ENCODE measurements around the gene FMO3.

The FMO3 gene

DNA sequence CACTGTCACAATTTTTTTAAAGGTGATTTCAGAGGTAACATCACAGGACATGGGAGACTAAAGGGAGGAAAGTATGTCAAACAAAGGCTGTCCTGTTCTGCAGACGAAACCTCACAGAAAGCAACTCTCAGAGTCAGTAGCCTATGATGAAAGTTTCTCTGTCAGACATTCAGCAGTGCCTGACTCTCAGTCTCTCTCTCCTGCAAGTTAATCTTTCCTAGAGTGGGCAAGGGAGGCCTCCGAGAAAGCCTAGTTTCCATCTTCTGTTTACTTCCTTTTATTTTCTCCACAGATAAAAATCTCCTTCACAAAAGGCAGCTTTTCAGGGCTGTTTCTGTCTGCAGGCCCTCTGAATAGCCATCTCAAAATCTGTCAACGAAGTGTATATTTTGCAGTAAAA, 69.5 kb downstream of the FMO3 start:
- no peak overlapping the region for H3K9ac ChIP-seq (ENCODE audit: low read length)
- H3K4me3 ChIP-seq (ENCODE audit: insufficient read depth, low read length, poor library complexity, severe bottlenecking) = no peak overlapping the region
- H3K36me3 ChIP-seq (ENCODE audit: low read length) = no peaks in the 10 kb centered on the region
- no peaks in the 10 kb centered on the region for H3F3A ChIP-seq (ENCODE audit: insufficient read depth)
- no peak overlapping the region for H2AFZ ChIP-seq (ENCODE audit: low read depth, low read length, severe bottlenecking)
- H3K9me3 ChIP-seq (ENCODE audit: insufficient read depth, low read length) = no peaks in the 10 kb centered on the region
- no peaks in the 10 kb centered on the region for H3K27me3 ChIP-seq (ENCODE audit: low read length)
- no peak for TF ChIP-seq CTCF (IDR thresholded peaks at IDR 0.05; ENCODE audit: insufficient read depth, low read length, poor library complexity, severe bottlenecking)
- no peak for TF ChIP-seq EZH2phosphoT487 (conservative IDR thresholded peaks at IDR 0.05; ENCODE audit: low read length)
- H3K27ac ChIP-seq (ENCODE audit: low read depth, low read length) = no peak overlapping the region
- no peaks in the 10 kb centered on the region for H4K20me1 ChIP-seq (ENCODE audit: low read depth, low read length)
- H3K79me2 ChIP-seq (ENCODE audit: insufficient read depth, low read length) = no peaks in the 10 kb centered on the region
- no peaks in the 10 kb centered on the region for H3K9me2 ChIP-seq (replicated peaks; ENCODE audit: insufficient read depth, low read length)
- no peak overlapping the region for H3K4me2 ChIP-seq (ENCODE audit: low read depth, low read length, poor library complexity, severe bottlenecking)

GRCh38 chr1:171160639-171161354, 70.1 kb downstream of the FMO3 start:
- Histone ChIP-seq H3K9me2 (replicated peaks; ENCODE audit: insufficient read depth, low read length) (no peaks in the 10 kb centered on the region), H3K79me2 (ENCODE audit: insufficient read depth, low read length) (no peaks in the 10 kb centered on the region), H2AFZ (ENCODE audit: low read depth, low read length, severe bottlenecking) (no peak overlapping the region), H3K4me3 (ENCODE audit: insufficient read depth, low read length, poor library complexity, severe bottlenecking) (no peak overlapping the region), H3K27ac (ENCODE audit: low read depth, low read length) (no peak overlapping the region), H3K9me3 (ENCODE audit: insufficient read depth, low read length) (no peaks in the 10 kb centered on the region), H3K36me3 (ENCODE audit: low read length) (no peaks in the 10 kb centered on the region), H3K4me2 (ENCODE audit: low read depth, low read length, poor library complexity, severe bottlenecking) (no peak overlapping the region), H3K27me3 (ENCODE audit: low read length) (no peaks in the 10 kb centered on the region), H3F3A (ENCODE audit: insufficient read depth) (no peaks in the 10 kb centered on the region), H4K20me1 (ENCODE audit: low read depth, low read length) (no peaks in the 10 kb centered on the region), H3K9ac (ENCODE audit: low read length) (no peak overlapping the region)
- TF ChIP-seq CTCF (IDR thresholded peaks at IDR 0.05; ENCODE audit: insufficient read depth, low read length, poor library complexity, severe bottlenecking) (no peak), EZH2phosphoT487 (conservative IDR thresholded peaks at IDR 0.05; ENCODE audit: low read length) (no peak)

- Histone ChIP-seq H3F3A (ENCODE audit: insufficient read depth) (no peaks in the 10 kb centered on the region), H3K4me3 (ENCODE audit: insufficient read depth, low read length, poor library complexity, severe bottlenecking) (no peak overlapping the region), H3K9me2 (replicated peaks; ENCODE audit: insufficient read depth, low read length) (no peaks in the 10 kb centered on the region), H3K27me3 (ENCODE audit: low read length) (no peaks in the 10 kb centered on the region), H3K4me2 (ENCODE audit: low read depth, low read length, poor library complexity, severe bottlenecking) (no peak overlapping the region), H3K27ac (ENCODE audit: low read depth, low read length) (no peak overlapping the region), H2AFZ (ENCODE audit: low read depth, low read length, severe bottlenecking) (no peak overlapping the region), H4K20me1 (ENCODE audit: low read depth, low read length) (no peaks in the 10 kb centered on the region), H3K9me3 (ENCODE audit: insufficient read depth, low read length) (no peaks in the 10 kb centered on the region), H3K9ac (ENCODE audit: low read length) (no peak overlapping the region), H3K79me2 (ENCODE audit: insufficient read depth, low read length) (no peaks in the 10 kb centered on the region), H3K36me3 (ENCODE audit: low read length) (no peaks in the 10 kb centered on the region)
- TF ChIP-seq EZH2phosphoT487 (conservative IDR thresholded peaks at IDR 0.05; ENCODE audit: low read length) (no peak), CTCF (IDR thresholded peaks at IDR 0.05; ENCODE audit: insufficient read depth, low read length, poor library complexity, severe bottlenecking) (no peak)
Observed at GRCh38 chr1:171161431-171161830, 70.7 kb downstream of the FMO3 start.
